Stimulated activated CD8-positive, alpha-beta memory T cell treated with anti-CD3 and anti-CD28 coated beads, Interleukin-12 subunit alpha, Interleukin-12 subunit beta, amount 100 ng/mL, for 24 hours (primary cell): ENCODE data around the gene CCDC178.
"Not testable (repeated sequence)": the region's sequence is repeated elsewhere in the genome, so short reads cannot be mapped to it uniquely, and the experiment has no call there.

Source experiments
- DNase-seq: peaks from one replicate; pipeline ENCODE4 v3.0.0-alpha.2; 2020; ENCODE audit errors: extremely low read depth

Gene CCDC178

GRCh38 chr18:33355263-33355662, 85.3 kb downstream of the CCDC178 start:
- no peak for DNase-seq

- no peak for DNase-seq
These were observed 90.3 kb downstream of the CCDC178 start for GRCh38 chr18:33350256-33350655.

GRCh38 chr18:33339733-33340132, 100.8 kb downstream of the CCDC178 start:
- not testable (repeated sequence) for DNase-seq

GRCh38 chr18:33334781-33335180, 105.7 kb downstream of the CCDC178 start:
- no peak for DNase-seq

GRCh38 chr18:33330711-33331110, 109.8 kb downstream of the CCDC178 start:
- no peak for DNase-seq

- no peak for DNase-seq
These were observed 113.5 kb downstream of the CCDC178 start for GRCh38 chr18:33326975-33327374.

GRCh38 chr18:33317640-33318039, 122.9 kb downstream of the CCDC178 start:
- DNase-seq, result no peak

GRCh38 chr18:33316146-33316587, 124.4 kb downstream of the CCDC178 start:
- DNase-seq, result no peak

- DNase-seq, result no peak
These were observed 133.0 kb downstream of the CCDC178 start for GRCh38 chr18:33307520-33307919.

- no peak for DNase-seq
These were observed 136.2 kb downstream of the CCDC178 start for GRCh38 chr18:33304277-33304676.

- DNase-seq, result no peak
These were observed 149.0 kb downstream of the CCDC178 start for GRCh38 chr18:33291539-33291938.

GRCh38 chr18:33288082-33288716, 152.3 kb downstream of the CCDC178 start:
- no peak for DNase-seq

- no peak for DNase-seq
These were observed 157.7 kb downstream of the CCDC178 start for GRCh38 chr18:33282709-33283333.

- no peak for DNase-seq
These were observed 158.4 kb downstream of the CCDC178 start for GRCh38 chr18:33282142-33282541.

GRCh38 chr18:33277431-33277830, 163.1 kb downstream of the CCDC178 start:
- no peak for DNase-seq

GRCh38 chr18:33275843-33276242, 164.7 kb downstream of the CCDC178 start:
- DNase-seq, result no peak

GRCh38 chr18:33270297-33270696, 170.2 kb downstream of the CCDC178 start:
- DNase-seq, result no peak

- no peak for DNase-seq
These were observed 171.3 kb downstream of the CCDC178 start for GRCh38 chr18:33269223-33269622.

- no peak for DNase-seq
These were observed 176.0 kb downstream of the CCDC178 start for GRCh38 chr18:33264566-33264965.

GRCh38 chr18:33239298-33239697, 201.2 kb downstream of the CCDC178 start:
- no peak for DNase-seq

- no peak for DNase-seq
These were observed 208.2 kb downstream of the CCDC178 start for GRCh38 chr18:33232318-33232626.

- no peak for DNase-seq
These were observed 208.8 kb downstream of the CCDC178 start for GRCh38 chr18:33231474-33232317.

GRCh38 chr18:33212363-33212762, 228.2 kb downstream of the CCDC178 start:
- DNase-seq, result no peak
